Measurements from ENCODE around the gene RABL2B.
"Not testable (repeated sequence)": the region's sequence is repeated elsewhere in the genome, so short reads cannot be mapped to it uniquely, and the experiment has no call there.

DNA sequence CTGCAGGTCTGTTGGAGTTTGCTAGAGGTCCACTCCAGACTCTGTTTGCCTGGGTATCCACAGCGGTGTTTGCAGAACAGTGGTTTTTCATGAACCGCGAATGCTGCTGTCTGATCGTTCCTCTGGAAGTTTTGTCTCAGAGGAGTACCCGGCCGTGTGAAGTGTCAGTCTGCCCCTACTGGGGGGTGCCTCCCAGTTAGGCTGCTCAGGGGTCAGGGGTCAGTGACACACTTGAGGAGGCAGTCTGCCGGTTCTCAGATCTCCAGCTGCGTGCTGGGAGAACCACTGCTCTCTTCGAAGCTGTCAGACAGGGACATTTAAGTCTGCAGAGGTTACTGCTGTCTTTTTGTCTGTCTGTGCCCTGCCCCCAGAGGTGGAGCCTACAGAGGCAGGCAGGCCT lies 27.0 kb downstream of the RABL2B start:
- not testable (repeated sequence) for TF ChIP-seq EZH2phosphoT487 (IDR thresholded peaks at IDR 0.05; ENCODE audit: insufficient read depth, low read depth); EZH2 (IDR thresholded peaks at IDR 0.05; ENCODE audit: insufficient read depth, poor library complexity, severe bottlenecking)
